B cell (primary cell): ENCODE data around the gene SLC66A1. TPM values are rescaled to one million over a fixed set of nuclear protein-coding genes. Genes with fewer than 3 reads are reported as not detected.

Experiments
- ATAC-seq: fragments of 200-7000 bp; cut with Tn5 transposase; one replicate; pipeline ENCODE4 v1.10.0; 2021; ENCODE audit warnings: low read depth, mild to moderate bottlenecking, moderate number of reproducible peaks, moderate library complexity
- CTCF ChIA-PET: fragments of 350-600 bp; sonication (Branson Sonifier 250); formaldehyde crosslinking; loops from one replicate; lab custom pipeline; 2021; ENCODE audit warnings: antibody characterized with exemption, inconsistent platforms; lab: Charles Lee
- POLR2A ChIA-PET: fragments of 350-600 bp; sonication (Branson Sonifier 250); formaldehyde crosslinking; loops from one replicate; lab custom pipeline; 2021; ENCODE audit warnings: antibody characterized with exemption; lab: Charles Lee
- DNase-seq: peaks from one replicate; pipeline ENCODE4 v3.0.0; 2013
- H2AFZ ChIP-seq: 2 replicates; pipeline ENCODE4 v1.6.1; 2012; ENCODE audit warnings: mild to moderate bottlenecking, low read depth, low read length; ENCODE audit not compliant: insufficient read depth, poor library complexity, severe bottlenecking
- H3K27ac ChIP-seq, 2 donors: 1 replicate in 1 of 2; 2 replicates in 1 of 2; pipeline ENCODE4 v1.5.1; 2012 to 2013; ENCODE audit warnings: low read length in 2 of 2, mild to moderate bottlenecking in 2 of 2, moderate library complexity in 1 of 2
- H3K27me3 ChIP-seq, 4 experiments: fragments of 200-600 bp in 1 of 4; sonication (generic) in 1 of 4; replicated peaks in 1 of 4; 1 replicate in 2 of 4; 2 replicates in 2 of 4; pipeline versions ENCODE4 v1.6.1 to v1.7.0; 2013 to 2016; ENCODE audit warnings: low read length in 3 of 4, mild to moderate bottlenecking in 2 of 4, mixed read lengths in 1 of 4, moderate library complexity in 1 of 4; ENCODE audit not compliant: insufficient read depth in 4 of 4, control insufficient read depth in 3 of 4; ENCODE audit errors: control extremely low read depth in 1 of 4
- H3K36me3 ChIP-seq, 2 experiments: replicated peaks in 1 of 2; 1 replicate in 1 of 2; 2 replicates in 1 of 2; pipeline versions ENCODE4 v1.6.1 to v1.7.1; 2013; ENCODE audit warnings: low read length in 1 of 2; ENCODE audit not compliant: insufficient read depth in 2 of 2, control insufficient read depth in 1 of 2; ENCODE audit errors: control extremely low read depth in 1 of 2, extremely low read depth in 1 of 2
- H3K4me1 ChIP-seq, 2 donors: fragments of 200-600 bp in 1 of 2; sonication (generic) in 1 of 2; 1 replicate in 1 of 2; 2 replicates in 1 of 2; pipeline versions ENCODE4 v1.5.1 to v1.6.1; 2013 to 2017; ENCODE audit warnings: low read length in 2 of 2; ENCODE audit not compliant: control insufficient read depth in 2 of 2, insufficient read depth in 2 of 2
- H3K4me2 ChIP-seq: replicated peaks from 2 replicates; pipeline ENCODE3; 2012; ENCODE audit warnings: mild to moderate bottlenecking, low read depth, low read length; ENCODE audit not compliant: poor library complexity, severe bottlenecking
- H3K4me3 ChIP-seq, 5 experiments: fragments of 200-600 bp in 1 of 5; sonication (generic) in 1 of 5; 1 replicate in 3 of 5; 2 replicates in 2 of 5; pipeline versions ENCODE4 v1.5.1 to v1.7.0; 2011 to 2016; ENCODE audit warnings: low read length in 4 of 5, mild to moderate bottlenecking in 4 of 5, low read depth in 2 of 5, control low read depth in 1 of 5, moderate library complexity in 1 of 5; ENCODE audit not compliant: insufficient read depth in 1 of 5; ENCODE audit errors: control extremely low read depth in 1 of 5, extremely low read depth in 1 of 5
- H3K79me2 ChIP-seq: fragments of 200-600 bp; sonication (generic); one replicate; pipeline ENCODE4 v1.6.0; 2016; ENCODE audit warnings: low read length; ENCODE audit not compliant: control insufficient read depth, insufficient read depth
- H3K9ac ChIP-seq: fragments of 200-600 bp; sonication (generic); 2 replicates; pipeline ENCODE4 v1.6.1; 2017; ENCODE audit warnings: mild to moderate bottlenecking, low read length, moderate library complexity
- H3K9me3 ChIP-seq, 3 donors: one replicate each; pipeline versions ENCODE4 v1.6.1 to v1.7.1; 2013; ENCODE audit warnings: low read length in 2 of 3; ENCODE audit not compliant: control insufficient read depth in 2 of 3, insufficient read depth in 1 of 3; ENCODE audit errors: control extremely low read depth in 1 of 3
- H4K20me1 ChIP-seq: 2 replicates; pipeline ENCODE4 v1.6.0; 2012; ENCODE audit warnings: mild to moderate bottlenecking, low read length; ENCODE audit not compliant: insufficient read depth, control insufficient read depth, poor library complexity, severe bottlenecking
- H3K27ac Mint-ChIP-seq: one replicate; pipeline ENCODE4 v1.8.0; 2021; ENCODE audit warnings: mixed read lengths
- H3K27me3 Mint-ChIP-seq: one replicate; pipeline ENCODE4 v1.8.0; 2021; ENCODE audit warnings: mixed read lengths
- H3K4me1 Mint-ChIP-seq: one replicate; pipeline ENCODE4 v1.8.0; 2021; ENCODE audit warnings: mixed read lengths
- H3K4me3 Mint-ChIP-seq: one replicate; pipeline ENCODE4 v1.8.0; 2021; ENCODE audit warnings: mixed read lengths
- H3K9me3 Mint-ChIP-seq: one replicate; pipeline ENCODE4 v1.8.0; 2022; ENCODE audit warnings: mixed read lengths; ENCODE audit not compliant: insufficient read depth
- CTCF ChIP-seq: fragments of 200-600 bp; IDR thresholded peaks from one replicate; pipeline ENCODE4 v1.8.0; 2022; ENCODE audit warnings: antibody characterized with exemption, mild to moderate bottlenecking
- EZH2 ChIP-seq: IDR thresholded peaks from 2 replicates; pipeline ENCODE4 v1.6.1; 2012; ENCODE audit warnings: borderline replicate concordance, low read depth, mild to moderate bottlenecking, moderate library complexity, low read length; ENCODE audit not compliant: insufficient read depth, poor library complexity, severe bottlenecking
- WGBS: methylation state at CpG from one replicate; pipeline ENCODE4 v1.1.5; 2013; ENCODE audit warnings: missing lambda C conversion rate; ENCODE audit not compliant: insufficient coverage; 5-methylcytosine and 5-hydroxymethylcytosine counted together
- intact Hi-C: fragments of 100-400 bp; cut with micrococcal nuclease; formaldehyde crosslinking; loops from one replicate; pipeline ENCODE4 v1.10.0; 2022
- polyA plus RNA-seq: library from polyadenylated mRNA; depleted of rRNA; stranded (reverse); fragments of >200 nt; gene quantifications from 2 replicates; pipeline ENCODE4 v1.2.3, GENCODE V29; 2012
- total RNA-seq, 2 donors: library from RNA; stranded (reverse); fragments of 120-200 nt in 1 of 2; gene quantifications; 1 replicate in 1 of 2; 2 replicates in 1 of 2; pipeline versions ENCODE4 v1.2.3 to v1.2.4, GENCODE V29; 2013 to 2022

SLC66A1 gene
- total and polyA plus RNA-seq, 2 donors (not counting 1 experiment from before 2014, with no cell fraction given), result 24.4 to 26.8 TPM

- no peak overlapping the region for H3K9ac ChIP-seq
- POLR2A ChIA-PET, result interaction anchor here (0.7 kb wide), 1 partner anchor 73 kb away, joined by 4 read pairs; no protein-coding TSS in a partner anchor
Observed at GRCh38 chr1:19359357-19359756, 47.2 kb downstream of the SLC66A1 start.

GRCh38 chr1:19360016-19360415 is 47.9 kb downstream of the SLC66A1 start:
- Mint-ChIP-seq H3K9me3 (no peaks in the 10 kb centered on the region), H3K27ac (no peak overlapping the region), H3K27me3 (no peaks in the 10 kb centered on the region), H3K4me1 (peaks cover 12% of the 10 kb centered on the region), H3K4me3 (no peak overlapping the region)
- Histone ChIP-seq H3K79me2 (peaks cover 42% of the 10 kb centered on the region), H3K4me2 (no peak overlapping the region), H2AFZ (no peak overlapping the region), H3K27ac (no peak overlapping the region), H3K4me3 (no peak overlapping the region), H3K36me3 (peaks cover 0 to 38% of the 10 kb centered on the region in 2 experiments), H3K27me3 (no peaks in the 10 kb centered on the region), H3K9me3 (no peaks in the 10 kb centered on the region), H3K4me1 (no peaks in the 10 kb centered on the region), H4K20me1 (peaks cover 67% of the 10 kb centered on the region), H3K9ac (no peak overlapping the region)
- no peak for ATAC-seq
- WGBS, result 29% methylated on average over 6 of the region's 6 CpGs
- CTCF ChIA-PET, result no interaction called here
- intact Hi-C loops, result no loop called here
- TF ChIP-seq CTCF (no peak), EZH2 (no peak)
- DNase-seq, result no peak
- POLR2A ChIA-PET, result no interaction called here

More at GRCh38 chr1:19359357-19359756, 47.2 kb downstream of the SLC66A1 start:
- Histone ChIP-seq H2AFZ (no peak overlapping the region), H3K36me3 (peaks cover 2 to 38% of the 10 kb centered on the region in 2 experiments), H3K27ac (no peak overlapping the region), H3K79me2 (peaks cover 39% of the 10 kb centered on the region), H3K27me3 (no peaks in the 10 kb centered on the region), H3K9me3 (no peaks in the 10 kb centered on the region), H4K20me1 (peaks cover 61% of the 10 kb centered on the region), H3K4me2 (no peak overlapping the region), H3K4me3 (no peak overlapping the region), H3K4me1 (no peaks in the 10 kb centered on the region)
- CTCF ChIA-PET, result no interaction called here
- Mint-ChIP-seq H3K27ac (no peak overlapping the region), H3K9me3 (no peaks in the 10 kb centered on the region), H3K4me3 (no peak overlapping the region), H3K27me3 (no peaks in the 10 kb centered on the region), H3K4me1 (peaks cover 10% of the 10 kb centered on the region)
- TF ChIP-seq CTCF (no peak), EZH2 (no peak)
- DNase-seq (no peak), ATAC-seq (no peak)
- intact Hi-C loops, result no loop called here
- 61% methylated on average over 9 of the region's 11 CpGs for WGBS
